GM18498 (cell line): ENCODE results near the gene TDP1.

Experiments used
- ATAC-seq: cut with Tn5 transposase; IDR thresholded peaks from one replicate; pipeline ENCODE4 v1.9.1; 2021; ENCODE audit warnings: mild to moderate bottlenecking, moderate library complexity; ENCODE audit not compliant: unreplicated experiment

The TDP1 gene

DNA sequence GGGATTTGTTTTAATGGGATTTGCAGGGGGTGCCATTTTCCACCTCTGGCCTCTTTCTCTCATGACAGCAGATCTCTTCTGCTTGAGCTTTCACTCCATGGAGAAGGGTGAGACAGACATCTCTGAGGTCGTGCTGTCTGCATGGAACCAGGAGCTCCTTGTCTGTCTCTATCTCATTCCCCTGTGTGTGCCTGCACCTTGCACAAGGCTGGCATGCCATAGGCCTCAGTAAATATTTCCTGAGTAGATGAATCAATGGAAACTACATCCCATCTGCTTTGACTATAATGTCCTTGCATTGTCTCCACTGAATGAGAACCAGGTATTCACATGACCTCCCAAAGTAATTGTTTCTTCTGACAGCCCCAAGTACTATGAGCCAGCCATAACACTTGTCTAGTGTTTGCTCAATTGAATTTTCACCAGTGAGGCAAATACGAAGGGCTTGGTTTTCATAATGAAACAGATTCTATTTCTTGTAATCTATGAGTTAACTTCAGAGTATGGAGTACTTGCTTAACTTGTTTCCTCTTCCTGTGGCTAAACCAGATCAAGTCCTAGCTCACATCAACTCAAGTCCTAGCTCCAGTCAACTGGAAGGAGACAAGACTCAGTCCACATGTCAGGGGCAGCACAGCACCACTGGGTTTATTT is 138.3 kb downstream of the TDP1 start:
- ATAC-seq, result no peak
